Spleen (tissue), 11 donors: Measurements from ENCODE around the gene KCNQ1. TPM values are rescaled to one million over a fixed set of nuclear protein-coding genes. Genes with fewer than 3 reads are reported as not detected.

Experiments
- DNase-seq: peaks from one replicate; pipeline ENCODE4 v3.0.0-alpha.2; 2020
- H3K27ac ChIP-seq, 8 donors: fragments of 200-600 bp; sonication (generic) in 7 of 8; 1 replicate in 4 of 8; 2 replicates in 4 of 8; pipeline versions ENCODE4 v1.5.0 to v1.8.0; 2016 to 2021; ENCODE audit warnings: inconsistent platforms in 4 of 8, mild to moderate bottlenecking in 4 of 8, moderate library complexity in 1 of 8
- H3K27me3 ChIP-seq, 7 donors: fragments of 200-600 bp; sonication (generic) in 6 of 7; replicated peaks in 1 of 7; 1 replicate in 4 of 7; 2 replicates in 3 of 7; pipeline versions ENCODE4 v1.5.0 to v1.8.0; 2016 to 2021; ENCODE audit warnings: inconsistent platforms in 3 of 7, mild to moderate bottlenecking in 1 of 7
- H3K36me3 ChIP-seq, 6 donors: fragments of 200-600 bp; sonication (generic) in 5 of 6; 1 replicate in 4 of 6; 2 replicates in 2 of 6; pipeline versions ENCODE4 v1.5.0 to v1.8.0; 2016 to 2021; ENCODE audit warnings: inconsistent platforms in 2 of 6
- H3K4me1 ChIP-seq, 6 donors: fragments of 200-600 bp; sonication (generic) in 5 of 6; 1 replicate in 3 of 6; 2 replicates in 3 of 6; pipeline versions ENCODE4 v1.5.0 to v1.8.0; 2016 to 2021; ENCODE audit warnings: inconsistent platforms in 3 of 6
- H3K4me3 ChIP-seq, 8 donors: fragments of 200-600 bp; sonication (generic) in 7 of 8; 1 replicate in 4 of 8; 2 replicates in 4 of 8; pipeline versions ENCODE4 v1.5.0 to v1.8.0; 2016 to 2021; ENCODE audit warnings: inconsistent platforms in 4 of 8, mild to moderate bottlenecking in 4 of 8, moderate library complexity in 2 of 8
- H3K9me3 ChIP-seq, 8 donors: fragments of 200-600 bp; sonication (generic) in 7 of 8; 1 replicate in 4 of 8; 2 replicates in 4 of 8; pipeline versions ENCODE4 v1.5.0 to v1.8.0; 2016 to 2021; ENCODE audit warnings: inconsistent platforms in 4 of 8
- CTCF ChIP-seq, 11 experiments: fragments of 200-600 bp in 7 of 11; fragments of 450-650 bp in 4 of 11; sonication (generic) in 4 of 11; IDR thresholded peaks in 8 of 11; conservative IDR thresholded peaks in 3 of 11; 1 replicate in 7 of 11; 2 replicates in 4 of 11; pipeline versions ENCODE4 v1.4.0 to v1.8.0; 2016 to 2021; ENCODE audit warnings: antibody characterized with exemption in 11 of 11, inconsistent platforms in 4 of 11, mild to moderate bottlenecking in 1 of 11
- POLR2A ChIP-seq, 3 donors: fragments of 450-650 bp; IDR thresholded peaks; one replicate each; pipeline ENCODE4 v1.5.1; 2017; ENCODE audit warnings: antibody characterized with exemption in 3 of 3, mild to moderate bottlenecking in 1 of 3
- POLR2AphosphoS5 ChIP-seq, 3 donors: sonication (generic); formaldehyde crosslinking; IDR thresholded peaks; one replicate each; pipeline ENCODE4 v1.5.1; 2017; ENCODE audit warnings: antibody characterized with exemption in 3 of 3
- WGBS, 5 donors: extraction: QIAGEN DNeasy Blood & Tissue Kit in 3 of 5; methylation state at CpG; one replicate each; pipeline versions ENCODE4 v1.1.5 to v1.1.7; 2013 to 2018; 5-methylcytosine and 5-hydroxymethylcytosine counted together
- intact Hi-C: fragments of 100-400 bp; cut with DNase I; formaldehyde crosslinking; loops from one replicate; pipeline ENCODE4 v1.15.0; 2023; ENCODE audit warnings: low total_unique reads
- polyA plus RNA-seq, 3 donors: library from polyadenylated mRNA; stranded (reverse); fragments of 200-250 nt; gene quantifications; one replicate each; pipeline ENCODE4 v1.2.1, GENCODE V29; 2013
- total RNA-seq, 7 donors: library from RNA; depleted of rRNA in 3 of 7; stranded (reverse); fragments of >200 nt in 3 of 7; fragmentation: NEBNext Ultra II Directional in 4 of 7; extraction: Animal tissue kit (Norgen Biotek cat#: 25700) in 4 of 7; gene quantifications; one replicate each; pipeline versions ENCODE4 v1.1.0 to v1.2.1, GENCODE V29; 2016 to 2021
- donor health status: healthy with polysubstance abuse.
- donor health status: DM: no; HTN: no; CAD: no; lungs with moderate emphysema.
- donor health status: DM: no; HTN: no; CAD: no.
- donor health status: Bipolar disorder and iron deficiency.
- donor health status: healthy.
- donor health status: DM: no; HTN: no; CAD: no.
- donor health status: DM: yes; HTN: yes; CAD: no.

KCNQ1 gene
- total and polyA plus RNA-seq, 10 donors = 3.3 to 21.6 (median 13.5) TPM

GRCh38 chr11:2844116-2844842 lies 399.5 kb downstream of the KCNQ1 start:
- H3K36me3 ChIP-seq = peaks cover 0 to 12% (median 0%) of the 10 kb centered on the region in 6 donors
- TF ChIP-seq POLR2A (IDR thresholded peaks at IDR 0.05) (no peak), CTCF (IDR thresholded peaks at IDR 0.05 in 8 of 11, conservative IDR thresholded peaks at IDR 0.05 in 3 of 11) (no peak), POLR2AphosphoS5 (IDR thresholded peaks at IDR 0.05) (no peak)
- H3K4me1 ChIP-seq = peaks cover 0 to 7% (median 0%) of the 10 kb centered on the region in 6 donors
- DNase-seq = no peak
- H3K4me3 ChIP-seq = no peak overlapping the region
- H3K27me3 ChIP-seq = no peaks in the 10 kb centered on the region
- intact Hi-C loops = no loop called here
- WGBS, 5 donors = 73 to 82% (median 77%) methylated on average over 5 to 19 of the region's 19 CpGs
- no peak overlapping the region for H3K27ac ChIP-seq
- H3K9me3 ChIP-seq = no peaks in the 10 kb centered on the region

DNA sequence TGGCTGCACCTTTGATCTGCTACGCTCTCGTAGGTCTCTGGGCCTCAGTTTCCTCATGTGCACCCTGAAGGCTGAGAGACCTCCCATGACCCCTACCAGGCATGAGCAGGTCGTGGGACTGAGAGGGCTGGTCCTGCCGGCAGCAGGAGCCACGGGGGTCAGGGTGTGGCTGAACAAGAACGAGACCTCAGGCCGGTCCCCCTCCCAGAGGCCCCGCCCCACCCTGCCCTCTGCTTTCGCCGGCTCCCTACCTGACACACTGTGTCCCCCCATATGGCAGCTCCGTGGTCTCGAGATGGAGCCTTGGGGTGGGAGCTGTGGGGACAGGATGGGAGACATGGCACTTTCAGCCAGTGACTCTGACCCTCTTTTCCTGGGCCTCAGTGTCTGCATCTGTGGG lies 400.2 kb downstream of the KCNQ1 start:
- intact Hi-C loops = no loop called here
- H3K9me3 ChIP-seq = no peaks in the 10 kb centered on the region
- H3K27me3 ChIP-seq = no peaks in the 10 kb centered on the region
- peaks cover 0 to 7% (median 0%) of the 10 kb centered on the region in 6 donors for H3K4me1 ChIP-seq
- no peak overlapping the region for H3K27ac ChIP-seq
- TF ChIP-seq CTCF (IDR thresholded peaks at IDR 0.05 in 8 of 11, conservative IDR thresholded peaks at IDR 0.05 in 3 of 11) = no peak
- no peak for TF ChIP-seq POLR2AphosphoS5 (IDR thresholded peaks at IDR 0.05)
- TF ChIP-seq POLR2A (IDR thresholded peaks at IDR 0.05) = no peak
- WGBS, 5 donors = 89 to 96% (median 90%) methylated on average over 9 to 12 of the region's 12 CpGs
- H3K4me3 ChIP-seq = no peak overlapping the region
- no peak for DNase-seq
- H3K36me3 ChIP-seq = peaks cover 0 to 12% (median 0%) of the 10 kb centered on the region in 6 donors

GRCh38 chr11:2846056-2846455 lies 401.2 kb downstream of the KCNQ1 start:
- H3K9me3 ChIP-seq = no peaks in the 10 kb centered on the region
- intact Hi-C loops = no loop called here
- DNase-seq = no peak

More at GRCh38 chr11:2846056-2846455, 401.2 kb downstream of the KCNQ1 start:
- no peak for TF ChIP-seq POLR2A (IDR thresholded peaks at IDR 0.05)
- no peak for TF ChIP-seq POLR2AphosphoS5 (IDR thresholded peaks at IDR 0.05)
- no peak for TF ChIP-seq CTCF (IDR thresholded peaks at IDR 0.05 in 8 of 11, conservative IDR thresholded peaks at IDR 0.05 in 3 of 11)
- peaks cover 0 to 7% (median 0%) of the 10 kb centered on the region in 6 donors for H3K4me1 ChIP-seq
- H3K4me3 ChIP-seq = no peak overlapping the region
- 79 to 85% (median 84%) methylated on average over 12 to 17 of the region's 17 CpGs for WGBS, 5 donors
- H3K36me3 ChIP-seq = peaks cover 0 to 12% (median 0%) of the 10 kb centered on the region in 6 donors
- H3K27me3 ChIP-seq = no peaks in the 10 kb centered on the region
- H3K27ac ChIP-seq = no peak overlapping the region
